CD14-positive monocyte (primary cell): Measurements from ENCODE around the gene SDCBP2. TPM values are rescaled to one million over a fixed set of nuclear protein-coding genes. Genes with fewer than 3 reads are reported as not detected.

Experiments
- DNase-seq, 3 donors: peaks; one replicate each; pipeline ENCODE4 v3.0.0-alpha.2; 2011 to 2022
- H2AFZ ChIP-seq: 2 replicates; pipeline ENCODE4 v1.6.0; 2012; ENCODE audit warnings: mild to moderate bottlenecking, low read depth, low read length, inconsistent platforms; ENCODE audit not compliant: insufficient read depth, poor library complexity, severe bottlenecking
- H3K27ac ChIP-seq, 2 donors: 1 replicate in 1 of 2; 2 replicates in 1 of 2; pipeline ENCODE4 v1.5.1; 2012 to 2013; ENCODE audit warnings: low read length in 2 of 2, control low read depth in 1 of 2, inconsistent platforms in 1 of 2, low read depth in 1 of 2, mild to moderate bottlenecking in 1 of 2
- H3K27me3 ChIP-seq, 2 donors: one replicate each; pipeline versions ENCODE4 v1.6.0 to v1.6.1; 2011 to 2013; ENCODE audit warnings: low read length in 2 of 2; ENCODE audit not compliant: control insufficient read depth in 2 of 2, insufficient read depth in 2 of 2
- H3K36me3 ChIP-seq, 2 donors: replicated peaks in 1 of 2; 1 replicate in 1 of 2; 2 replicates in 1 of 2; pipeline versions ENCODE4 v1.5.1 to v1.6.1; 2012 to 2013; ENCODE audit warnings: low read length in 2 of 2, control low read depth in 1 of 2, inconsistent platforms in 1 of 2, mild to moderate bottlenecking in 1 of 2; ENCODE audit not compliant: insufficient read depth in 2 of 2, control insufficient read depth in 1 of 2
- H3K4me1 ChIP-seq, 2 donors: 1 replicate in 1 of 2; 2 replicates in 1 of 2; pipeline versions ENCODE4 v1.5.1 to v1.6.1; 2012 to 2013; ENCODE audit warnings: low read length in 2 of 2, control low read depth in 1 of 2, inconsistent platforms in 1 of 2, mild to moderate bottlenecking in 1 of 2, moderate library complexity in 1 of 2; ENCODE audit not compliant: insufficient read depth in 2 of 2, control insufficient read depth in 1 of 2
- H3K4me2 ChIP-seq: replicated peaks from 2 replicates; pipeline ENCODE3; 2012; ENCODE audit warnings: low read length, moderate library complexity, mild to moderate bottlenecking; ENCODE audit not compliant: poor library complexity, severe bottlenecking; ENCODE audit errors: extremely low read depth
- H3K4me3 ChIP-seq, 3 experiments: fragments of 200-600 bp in 1 of 3; sonication (generic) in 1 of 3; replicated peaks in 1 of 3; 1 replicate in 2 of 3; 2 replicates in 1 of 3; pipeline ENCODE4 v1.5.1; 2011 to 2013; ENCODE audit warnings: low read length in 3 of 3, mild to moderate bottlenecking in 3 of 3, control low read depth in 2 of 3, low read depth in 2 of 3, inconsistent platforms in 1 of 3, moderate library complexity in 1 of 3
- H3K79me2 ChIP-seq: 2 replicates; pipeline ENCODE4 v1.6.0; 2012; ENCODE audit warnings: mild to moderate bottlenecking, control low read depth, inconsistent platforms, low read length, moderate library complexity; ENCODE audit not compliant: insufficient read depth
- H3K9ac ChIP-seq: 2 replicates; pipeline ENCODE4 v1.6.0; 2017; ENCODE audit warnings: low read length, mild to moderate bottlenecking; ENCODE audit not compliant: insufficient read depth, poor library complexity, severe bottlenecking
- H3K9me3 ChIP-seq, 2 donors: replicated peaks in 1 of 2; 1 replicate in 1 of 2; 2 replicates in 1 of 2; pipeline versions ENCODE4 v1.5.1 to v1.6.1; 2012 to 2013; ENCODE audit warnings: low read length in 2 of 2, control low read depth in 1 of 2; ENCODE audit not compliant: control insufficient read depth in 1 of 2, insufficient read depth in 1 of 2
- H4K20me1 ChIP-seq: 2 replicates; pipeline ENCODE4 v1.6.0; 2012; ENCODE audit warnings: mild to moderate bottlenecking, low read length, control low read depth, moderate library complexity; ENCODE audit not compliant: insufficient read depth
- H3K27ac Mint-ChIP-seq, 7 donors: one replicate each; pipeline ENCODE4 v1.8.0; 2020; ENCODE audit warnings: mild to moderate bottlenecking in 7 of 7, mixed read lengths in 7 of 7, moderate library complexity in 6 of 7, inconsistent platforms in 2 of 7
- H3K27me3 Mint-ChIP-seq, 3 donors: one replicate each; pipeline ENCODE4 v1.8.0; 2021 to 2022; ENCODE audit warnings: low read depth in 3 of 3, mild to moderate bottlenecking in 3 of 3, mixed read lengths in 3 of 3, moderate library complexity in 3 of 3, inconsistent platforms in 1 of 3
- H3K36me3 Mint-ChIP-seq, 2 donors: one replicate each; pipeline ENCODE4 v1.8.0; 2020; ENCODE audit warnings: mixed read lengths in 2 of 2, inconsistent platforms in 1 of 2, mild to moderate bottlenecking in 1 of 2
- H3K4me1 Mint-ChIP-seq: one replicate; pipeline ENCODE4 v1.8.0; 2020; ENCODE audit warnings: mild to moderate bottlenecking, mixed read lengths
- H3K4me3 Mint-ChIP-seq, 2 donors: one replicate each; pipeline ENCODE4 v1.8.0; 2020; ENCODE audit warnings: mild to moderate bottlenecking in 2 of 2, mixed read lengths in 2 of 2, moderate library complexity in 1 of 2
- H3K9me3 Mint-ChIP-seq, 7 donors: one replicate each; pipeline ENCODE4 v1.8.0; 2020 to 2022; ENCODE audit warnings: mixed read lengths in 7 of 7, mild to moderate bottlenecking in 6 of 7, moderate library complexity in 6 of 7, inconsistent platforms in 2 of 7
- CTCF ChIP-seq: fragments of 200-600 bp; IDR thresholded peaks from one replicate; pipeline ENCODE4 v1.8.0; 2022; ENCODE audit warnings: antibody characterized with exemption, mild to moderate bottlenecking
- WGBS: methylation state at CpG from one replicate; pipeline ENCODE4 v1.1.5; 2013; ENCODE audit warnings: missing lambda C conversion rate; ENCODE audit not compliant: insufficient coverage; 5-methylcytosine and 5-hydroxymethylcytosine counted together
- intact Hi-C, 2 donors: fragments of 100-400 bp; cut with micrococcal nuclease; formaldehyde crosslinking; loops; one replicate each; pipeline versions ENCODE4 v1.15.0 to v1.15.1; 2023
- polyA plus RNA-seq, 3 donors: library from polyadenylated mRNA; depleted of rRNA in 1 of 3; unstranded in 2 of 3; stranded (reverse) in 1 of 3; fragments of 300-500 nt in 2 of 3; fragments of >200 nt in 1 of 3; fragmentation: Illumina TruSeq in 2 of 3; gene quantifications; 1 replicate in 2 of 3; 2 replicates in 1 of 3; pipeline ENCODE4 v1.2.3, GENCODE V29; 2012 to 2021

Gene SDCBP2
- polyA plus RNA-seq, 3 donors = 0.69 to 1.0 (median 0.71) TPM

DNA sequence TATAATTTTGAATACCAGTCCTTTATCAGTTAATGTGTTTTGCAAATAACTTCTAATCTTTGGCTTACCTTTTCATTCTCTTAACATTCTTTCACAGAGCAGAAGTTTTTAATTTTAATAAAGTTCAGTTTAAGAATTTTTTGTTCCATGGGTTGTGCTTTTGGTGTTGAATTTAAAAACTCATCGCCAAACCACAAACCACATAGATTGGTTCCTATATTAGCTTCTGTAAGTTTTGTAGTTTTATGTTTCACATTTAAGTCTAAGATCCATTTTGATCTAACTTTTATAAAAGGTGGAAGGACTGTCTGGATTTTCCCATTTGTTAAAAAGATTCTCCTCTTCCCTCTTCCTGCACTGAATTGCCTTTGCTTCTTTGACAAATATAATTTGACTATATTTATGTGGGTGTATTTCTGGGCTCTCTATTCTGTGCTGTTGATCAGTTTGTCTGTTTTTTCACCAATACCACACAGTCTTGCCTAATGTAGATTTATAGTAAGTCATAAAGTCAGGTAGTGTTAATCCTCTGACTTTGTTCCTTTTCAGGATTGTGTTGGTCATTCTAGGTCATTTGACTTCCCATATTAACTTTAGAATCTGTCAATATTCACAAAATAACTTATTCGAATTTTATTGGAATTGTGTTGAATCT, 17.5 kb upstream of the SDCBP2 start:
- H3K36me3 Mint-ChIP-seq = peaks cover 10 to 14% of the 10 kb centered on the region in 2 donors
- peaks cover 4 to 18% (median 12%) of the 10 kb centered on the region in 7 donors for H3K9me3 Mint-ChIP-seq
- WGBS = no CpG with 5 or more reads among the region's 2 CpGs
- no peak overlapping the region for H3K4me3 ChIP-seq
- no peak overlapping the region for H2AFZ ChIP-seq
- intact Hi-C loops = no loop called here
- H4K20me1 ChIP-seq = no peaks in the 10 kb centered on the region
- no peaks in the 10 kb centered on the region for H3K36me3 ChIP-seq
- H3K4me1 ChIP-seq = no peaks in the 10 kb centered on the region
- peaks cover 0 to 1% (median 0%) of the 10 kb centered on the region in 3 donors for H3K27me3 Mint-ChIP-seq
- TF ChIP-seq CTCF = no peak
- no peaks in the 10 kb centered on the region for H3K27me3 ChIP-seq
- no peak overlapping the region for H3K27ac ChIP-seq
- H3K4me2 ChIP-seq = no peak overlapping the region
- DNase-seq = no peak
- peaks cover 6% of the 10 kb centered on the region for H3K4me1 Mint-ChIP-seq
- H3K9ac ChIP-seq = no peak overlapping the region
- no peak overlapping the region for H3K4me3 Mint-ChIP-seq
- peaks cover 0 to 5% of the 10 kb centered on the region in 2 donors for H3K9me3 ChIP-seq
- no peak overlapping the region for H3K27ac Mint-ChIP-seq
- no peaks in the 10 kb centered on the region for H3K79me2 ChIP-seq

DNA sequence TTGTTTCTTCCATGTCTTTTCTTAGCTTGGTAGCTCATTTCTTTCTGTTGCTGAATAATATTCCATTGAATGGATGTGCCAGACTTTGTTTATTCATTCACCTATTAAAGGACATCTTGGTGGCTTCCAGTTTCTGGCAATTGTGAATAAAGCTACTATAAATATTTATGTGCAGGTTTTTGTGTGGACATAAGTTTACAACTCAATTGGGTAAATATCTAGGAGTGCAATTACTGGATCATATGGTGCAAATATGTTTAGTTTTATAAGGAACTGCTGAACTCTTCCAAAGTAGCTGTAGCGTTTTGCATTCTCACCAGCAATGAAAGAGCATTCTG, 16.8 kb upstream of the SDCBP2 start:
- no peak for DNase-seq
- intact Hi-C loops = no loop called here
- H3K4me1 Mint-ChIP-seq = peaks cover 6% of the 10 kb centered on the region
- peaks cover 4 to 14% (median 12%) of the 10 kb centered on the region in 7 donors for H3K9me3 Mint-ChIP-seq
- Histone ChIP-seq H3K9ac (no peak overlapping the region), H3K4me1 (no peaks in the 10 kb centered on the region), H3K36me3 (no peaks in the 10 kb centered on the region), H2AFZ (no peak overlapping the region), H3K9me3 (peaks cover 0 to 5% of the 10 kb centered on the region in 2 donors), H3K27me3 (no peaks in the 10 kb centered on the region), H3K27ac (no peak overlapping the region), H3K79me2 (no peaks in the 10 kb centered on the region), H4K20me1 (no peaks in the 10 kb centered on the region), H3K4me3 (no peak overlapping the region), H3K4me2 (no peak overlapping the region)
- WGBS = no CpG with 5 or more reads among the region's 1 CpG
- no peak overlapping the region for H3K4me3 Mint-ChIP-seq
- H3K36me3 Mint-ChIP-seq = peaks cover 3 to 7% of the 10 kb centered on the region in 2 donors
- peaks cover 0 to 1% (median 0%) of the 10 kb centered on the region in 3 donors for H3K27me3 Mint-ChIP-seq
- no peak overlapping the region for H3K27ac Mint-ChIP-seq
- TF ChIP-seq CTCF = no peak
